GM18909 (cell line): Measurements from ENCODE around the gene LOC128125822.

ENCODE experiments used
- ATAC-seq: cut with Tn5 transposase; IDR thresholded peaks from one replicate; pipeline ENCODE4 v1.9.1; 2021; ENCODE audit warnings: mild to moderate bottlenecking; ENCODE audit not compliant: unreplicated experiment, poor library complexity

The LOC128125822 gene

DNA sequence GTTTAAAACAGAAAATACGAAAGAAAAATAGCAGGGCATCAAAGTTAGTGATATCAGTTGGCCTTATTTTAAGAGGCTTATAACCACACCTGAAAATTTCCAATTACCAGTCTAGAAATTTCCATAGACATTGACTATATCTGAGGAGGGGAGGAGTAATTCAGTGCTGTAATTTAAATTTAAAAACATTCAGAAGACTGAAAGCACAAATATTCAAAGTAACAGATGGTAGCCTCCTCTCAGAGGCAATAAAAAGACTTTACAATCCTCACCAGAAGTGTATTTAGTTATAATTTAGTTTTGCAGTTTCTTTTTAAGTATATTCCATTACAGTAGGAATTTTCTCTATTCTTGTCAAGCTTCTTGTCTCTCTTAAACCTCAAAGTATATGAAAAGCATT is 18.4 kb upstream of the LOC128125822 start:
- ATAC-seq: no peak

DNA sequence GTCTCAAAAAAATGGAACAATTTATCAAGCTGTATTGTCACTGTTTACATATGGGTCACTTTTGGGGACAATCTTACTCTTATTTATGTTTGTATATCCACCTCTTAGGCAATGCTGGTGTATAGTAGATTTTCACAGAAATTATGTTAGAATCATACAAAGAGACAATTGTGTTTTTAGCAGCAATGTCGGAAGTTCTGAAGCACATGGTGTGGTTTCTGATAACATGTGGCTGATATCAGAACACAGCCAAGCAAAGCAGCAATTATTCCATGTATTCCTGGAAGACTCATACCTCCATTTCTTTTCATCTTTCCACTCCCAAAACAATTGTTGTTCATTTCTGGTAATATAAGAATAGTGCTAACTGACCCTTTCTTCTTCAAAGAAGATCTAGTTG is 17.5 kb upstream of the LOC128125822 start:
- no peak for ATAC-seq

DNA sequence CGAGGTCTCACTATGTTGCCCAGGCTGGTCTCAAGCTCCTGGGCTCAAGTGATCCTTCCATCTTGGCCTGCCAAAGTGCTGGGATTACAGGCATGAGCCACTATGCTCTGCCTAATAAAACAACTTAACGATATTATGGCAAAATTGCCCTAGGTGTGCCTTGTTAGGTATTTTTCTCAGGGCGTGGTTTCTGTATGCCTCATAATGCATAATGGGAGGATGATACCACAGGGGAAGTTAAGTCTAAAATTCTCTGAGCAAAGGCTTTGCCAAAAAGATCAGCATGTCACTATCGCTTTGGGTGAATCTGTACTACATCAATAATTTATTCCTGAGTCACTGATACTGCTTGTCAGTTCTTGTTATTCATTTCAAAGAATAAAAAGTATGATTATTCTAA is 15.9 kb upstream of the LOC128125822 start:
- no peak for ATAC-seq

- peak; percentile 66 for ATAC-seq
Measured at GRCh38 chr6:63558278-63558677, 14.0 kb upstream of the LOC128125822 start.

- no peak for ATAC-seq
Measured at GRCh38 chr6:63560801-63561287, 11.4 kb upstream of the LOC128125822 start.

DNA sequence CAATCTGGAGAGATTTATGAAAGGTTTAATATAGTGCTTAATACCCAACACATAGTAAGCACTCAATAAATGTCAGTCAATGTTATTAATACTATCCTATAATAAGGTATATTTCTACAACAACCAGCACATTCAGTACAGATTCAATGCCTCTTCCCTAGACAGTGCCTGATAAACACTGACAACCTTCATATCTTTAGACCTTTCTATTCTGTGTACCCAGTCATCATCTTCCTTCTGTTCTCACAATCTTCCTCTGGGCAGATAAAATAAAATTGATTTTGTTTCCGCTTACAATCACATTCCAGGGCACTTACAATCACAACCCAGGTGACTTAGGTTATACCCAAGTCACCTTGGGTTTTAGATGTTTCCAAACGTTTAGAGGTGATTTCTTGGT is 11.0 kb upstream of the LOC128125822 start:
- no peak for ATAC-seq

- no peak for ATAC-seq
Measured at GRCh38 chr6:63563235-63563634, 9.0 kb upstream of the LOC128125822 start.

DNA sequence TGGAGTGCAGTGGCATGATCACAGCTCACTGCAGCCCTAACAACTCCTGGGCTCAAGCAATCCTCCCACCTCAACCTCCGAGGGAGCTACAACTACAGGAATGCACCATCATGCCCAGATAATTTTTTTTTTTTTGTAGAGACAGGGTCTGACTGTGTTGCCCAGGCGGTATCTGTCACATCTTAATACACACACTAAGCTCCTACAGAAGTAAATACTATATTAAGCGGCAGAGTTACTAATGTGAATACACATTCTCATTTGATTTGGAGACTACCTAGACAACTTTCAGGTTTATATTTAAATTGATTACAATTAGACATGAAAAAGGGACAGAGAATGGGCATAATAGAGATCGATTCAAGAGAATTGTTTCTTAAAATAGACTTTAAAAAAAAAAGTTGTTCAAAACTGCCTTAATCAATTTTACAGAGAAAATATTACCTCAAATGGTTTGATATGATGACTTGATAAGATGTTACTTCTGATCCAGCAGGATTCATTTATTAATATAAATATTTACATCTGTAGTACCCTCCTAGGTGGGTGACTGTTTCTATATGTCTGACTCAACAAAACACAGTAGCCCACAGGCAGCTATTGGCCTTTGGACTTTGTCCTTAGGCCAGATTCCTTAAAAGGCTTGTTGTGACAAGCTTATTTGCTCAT is 7.1 kb upstream of the LOC128125822 start:
- no peak for ATAC-seq

DNA sequence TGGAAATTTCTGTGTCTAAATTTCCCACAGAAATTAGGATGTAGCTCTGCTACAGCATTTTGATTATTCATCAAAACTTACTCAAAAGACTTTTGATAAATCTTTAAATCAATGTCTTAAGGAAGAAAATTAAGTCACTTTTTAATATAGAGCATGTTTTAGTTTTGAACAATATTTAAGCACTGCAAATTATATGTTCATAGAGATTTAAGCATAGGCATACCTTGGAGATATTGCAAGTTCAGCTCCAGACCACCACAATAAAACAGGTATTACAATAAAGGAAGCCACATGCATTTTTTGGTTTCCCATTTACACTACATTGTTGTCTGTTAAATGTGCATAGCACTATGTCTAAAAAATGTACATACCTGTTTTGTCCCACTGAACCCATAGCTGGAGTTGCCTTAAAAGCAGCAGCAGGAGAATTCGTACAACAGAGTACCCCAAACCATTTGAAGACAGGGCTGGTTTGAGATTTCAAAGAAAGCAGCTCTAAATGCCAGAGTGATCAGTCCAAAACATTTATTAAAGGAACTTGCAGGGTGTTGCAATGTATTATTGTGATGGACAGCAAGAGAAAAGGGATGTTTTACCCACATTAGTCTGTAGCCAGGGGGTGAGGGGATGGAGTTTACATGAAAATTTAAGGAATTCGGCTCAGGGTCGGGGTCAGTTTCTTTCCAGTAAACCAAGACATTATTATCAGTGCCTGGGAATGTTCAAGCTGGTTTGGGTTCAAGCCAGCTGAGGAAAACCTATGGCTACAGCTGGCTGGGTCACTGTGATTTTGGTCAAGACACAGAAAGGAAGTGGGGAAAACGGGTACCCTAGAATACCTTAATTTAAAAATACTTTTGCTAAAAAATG is 6.3 kb upstream of the LOC128125822 start:
- ATAC-seq: no peak

GRCh38 chr6:63567966-63568365 is 4.3 kb upstream of the LOC128125822 start:
- no peak for ATAC-seq

DNA sequence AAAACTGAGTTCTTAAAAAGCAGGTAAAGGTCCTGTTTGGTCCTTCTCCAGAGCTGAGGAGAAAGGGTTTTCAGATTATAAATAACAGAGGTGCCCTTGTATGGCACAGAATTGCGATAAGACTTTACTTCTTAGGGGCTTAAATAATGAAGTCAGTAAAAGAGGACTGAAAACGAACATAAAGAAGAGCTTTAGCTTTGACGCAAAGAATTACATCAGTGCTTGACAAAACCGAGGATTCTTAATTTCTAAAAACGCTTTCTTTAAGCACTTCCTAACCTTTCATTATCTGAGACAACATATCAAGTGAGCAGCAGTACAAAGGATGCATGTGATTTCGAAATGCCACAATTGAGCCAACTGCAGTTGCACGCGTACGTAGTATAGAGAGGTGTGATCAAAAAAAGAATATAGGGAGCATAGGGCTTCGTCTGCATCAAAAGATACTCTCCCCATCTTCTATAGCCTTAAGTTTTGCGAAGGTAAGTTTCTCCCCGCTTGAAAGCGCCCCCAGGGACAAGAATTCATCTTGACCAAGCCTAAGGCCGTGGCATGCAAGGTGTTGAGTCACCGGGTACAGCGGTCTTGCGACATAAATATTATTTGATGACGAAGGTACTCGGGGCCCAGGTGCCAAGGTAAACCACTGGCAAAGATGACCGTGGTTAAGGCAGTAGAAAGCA is 778 bp upstream of the LOC128125822 start:
- peak; percentile 16 for ATAC-seq

GRCh38 chr6:63572747-63573075 is 431 bp downstream of the LOC128125822 start:
- peak; percentile 1 for ATAC-seq

GRCh38 chr6:63573076-63573898 is 1.0 kb downstream of the LOC128125822 start:
- ATAC-seq: peak; percentile 54

DNA sequence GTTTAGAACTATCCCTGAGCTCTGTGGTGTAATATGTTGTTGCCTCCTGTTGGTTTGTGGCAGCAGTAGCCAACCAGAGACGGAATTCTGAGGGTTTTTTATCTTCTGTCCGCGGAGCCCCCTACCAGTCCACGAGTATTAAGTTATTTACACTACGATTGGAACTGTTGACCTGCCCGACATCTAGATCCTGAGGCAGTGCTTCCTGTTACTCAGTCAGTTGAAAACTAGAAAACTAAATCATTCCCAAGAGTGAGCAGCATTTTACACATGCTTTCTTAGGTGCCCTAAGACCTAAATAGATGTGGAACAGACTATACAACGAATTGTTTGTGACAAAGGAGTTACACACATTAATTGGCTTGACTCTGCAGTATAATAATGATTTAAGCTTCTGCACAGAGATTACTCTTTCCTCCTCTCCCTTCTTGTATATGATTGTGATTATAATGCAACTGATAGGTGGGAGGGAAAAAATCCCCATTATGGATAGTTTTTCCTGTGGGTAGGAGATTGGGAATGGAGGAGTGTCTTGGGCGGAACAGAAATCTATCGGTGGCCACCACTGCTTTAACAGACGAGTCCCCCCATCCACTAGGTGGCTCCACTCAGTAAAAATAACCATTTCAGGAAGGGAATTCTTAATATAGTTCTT is 1.7 kb downstream of the LOC128125822 start:
- ATAC-seq: no peak

- ATAC-seq: no peak
Measured at GRCh38 chr6:63574554-63574900, 2.2 kb downstream of the LOC128125822 start.

DNA sequence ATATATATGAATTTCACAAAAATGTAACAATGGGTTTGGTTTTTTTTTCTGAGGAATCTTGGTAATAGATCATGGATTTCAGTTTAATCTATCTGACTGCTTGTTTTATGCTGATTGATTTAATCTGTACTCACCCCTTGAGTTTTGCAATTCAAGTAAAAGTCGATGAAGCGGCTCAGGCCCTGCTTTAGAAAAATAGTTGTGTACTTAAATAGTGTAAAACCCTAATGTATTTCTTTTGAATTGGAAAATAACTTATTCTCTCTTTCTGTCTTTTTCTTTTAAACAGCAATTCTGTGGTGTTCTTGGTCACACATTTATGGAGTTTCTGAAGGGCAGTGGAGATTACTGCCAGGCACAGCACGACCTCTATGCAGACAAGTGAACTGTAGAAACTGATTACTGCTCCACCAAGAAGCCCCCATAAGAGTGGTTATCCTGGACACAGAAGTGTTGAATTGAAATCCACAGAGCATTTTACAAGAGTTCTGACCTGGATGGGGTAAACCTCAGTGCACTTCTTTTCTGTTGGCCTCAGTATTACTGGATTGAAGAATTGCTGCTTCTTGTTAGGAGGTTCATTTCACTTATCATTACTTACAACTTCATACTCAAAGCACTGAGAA is 4.0 kb downstream of the LOC128125822 start:
- ATAC-seq: no peak

GRCh38 chr6:63576985-63577712 is 4.9 kb downstream of the LOC128125822 start:
- no peak for ATAC-seq

GRCh38 chr6:63578757-63579156 is 6.5 kb downstream of the LOC128125822 start:
- ATAC-seq: no peak
